HCT116 (cell line): ENCODE data around the gene HPCAL4. TPM values are rescaled to one million over a fixed set of nuclear protein-coding genes. Genes with fewer than 3 reads are reported as not detected.

Source experiments
- ATAC-seq: fragments of 200-7000 bp; cut with Tn5 transposase; 2 replicates; pipeline ENCODE4 v1.9.1; 2020; ENCODE audit warnings: mild to moderate bottlenecking, moderate library complexity
- BruUV-seq: library from RNA; stranded (reverse); fragments of 400-500 nt; replicated peaks from 2 replicates; lab custom pipeline; 2021; lab: Mats Ljungman, UMichigan
- CTCF ChIA-PET: fragments of 300-600 bp; sonication (Branson Sonifier 250); formaldehyde crosslinking; loops from one replicate; lab custom pipeline; 2021; ENCODE audit warnings: antibody characterized with exemption; lab: Charles Lee
- POLR2A ChIA-PET: fragments of 300-600, 350-600 bp; sonication (Branson Sonifier 250); formaldehyde crosslinking; loops from one replicate; lab custom pipeline; 2021; ENCODE audit warnings: antibody characterized with exemption; lab: Charles Lee
- RAD21 ChIA-PET, 2 experiments: fragments of 300-600 bp; sonication (Branson Sonifier 250); formaldehyde crosslinking; loops; one replicate each; lab custom pipeline; 2023; ENCODE audit warnings: low total read pairs in 2 of 2; ENCODE audit not compliant: uncharacterized antibody in 2 of 2, unreplicated experiment in 2 of 2, low non-redundant PET in 1 of 2; lab: Charles Lee
- DNase-seq: peaks from one replicate; pipeline ENCODE4 v3.0.0-alpha.2; 2010; ENCODE audit warnings: low read depth, low spot score
- H2AFZ ChIP-seq: fragments of 200-600 bp; shearing (Covaris generic), sonication (generic); 2 replicates; pipeline ENCODE4 v1.6.1; 2017; ENCODE audit warnings: low read depth, mixed run types, mixed read lengths, antibody characterized with exemption, low read length; ENCODE audit not compliant: poor library complexity, severe bottlenecking
- H3K27ac ChIP-seq: 2 replicates; pipeline ENCODE4 v1.5.1; 2012; ENCODE audit warnings: low read depth, low read length
- H3K27me3 ChIP-seq: fragments of 200-600 bp; sonication (generic); 2 replicates; pipeline ENCODE4 v1.6.1; 2016; ENCODE audit warnings: mixed run types, low read length, mixed read lengths; ENCODE audit not compliant: insufficient read depth
- H3K36me3 ChIP-seq, 2 experiments: fragments of 200-500 bp in 1 of 2; fragments of 200-600 bp in 1 of 2; sonication (Bioruptor generic) in 1 of 2; sonication (generic) in 1 of 2; 2 replicates each; pipeline versions ENCODE4 v1.5.1 to v1.6.1; 2014 to 2016; ENCODE audit warnings: low read length in 2 of 2, inconsistent platforms in 1 of 2, mixed read lengths in 1 of 2, mixed run types in 1 of 2; ENCODE audit not compliant: insufficient read depth in 2 of 2, control insufficient read depth in 1 of 2
- H3K4me1 ChIP-seq, 2 experiments: fragments of 200-600 bp in 1 of 2; sonication (generic) in 1 of 2; 2 replicates each; pipeline versions ENCODE4 v1.5.1 to v1.6.1; 2012 to 2017; ENCODE audit warnings: low read length in 2 of 2, inconsistent platforms in 1 of 2, mild to moderate bottlenecking in 1 of 2, mixed read lengths in 1 of 2, mixed run types in 1 of 2, moderate library complexity in 1 of 2; ENCODE audit not compliant: insufficient read depth in 2 of 2, control insufficient read depth in 1 of 2
- H3K4me2 ChIP-seq: fragments of 200-600 bp; sonication (generic); 2 replicates; pipeline ENCODE4 v1.6.1; 2017; ENCODE audit warnings: mixed run types, low read length, mixed read lengths
- H3K4me3 ChIP-seq, 2 experiments: fragments of 200-600 bp in 1 of 2; sonication (generic) in 1 of 2; replicated peaks in 1 of 2; 2 replicates each; pipeline ENCODE4 v1.5.1; 2011 to 2016; ENCODE audit warnings: low read length in 2 of 2, control low read depth in 1 of 2, low read depth in 1 of 2, mild to moderate bottlenecking in 1 of 2, mixed read lengths in 1 of 2, mixed run types in 1 of 2
- H3K79me2 ChIP-seq: fragments of 200-600 bp; sonication (generic); 2 replicates; pipeline ENCODE4 v1.6.1; 2017; ENCODE audit warnings: mild to moderate bottlenecking, mixed run types, low read length, moderate library complexity, mixed read lengths; ENCODE audit not compliant: insufficient read depth
- H3K9ac ChIP-seq: fragments of 200-600 bp; sonication (generic); 2 replicates; pipeline ENCODE4 v1.6.1; 2016; ENCODE audit warnings: low read length, mixed read lengths
- H3K9me2 ChIP-seq: fragments of 200-600 bp; sonication (generic), shearing (Covaris generic); 2 replicates; pipeline ENCODE4 v1.6.1; 2017; ENCODE audit warnings: mixed run types, mild to moderate bottlenecking, moderate library complexity; ENCODE audit not compliant: insufficient read depth
- H3K9me3 ChIP-seq, 2 experiments: fragments of 200-500 bp in 1 of 2; fragments of 200-600 bp in 1 of 2; sonication (Bioruptor generic) in 1 of 2; sonication (generic) in 1 of 2; 2 replicates each; pipeline ENCODE4 v1.6.1; 2014 to 2017; ENCODE audit warnings: low read length in 2 of 2, mixed read lengths in 2 of 2, inconsistent platforms in 1 of 2, low read depth in 1 of 2, mild to moderate bottlenecking in 1 of 2, mixed run types in 1 of 2, moderate library complexity in 1 of 2; ENCODE audit not compliant: control insufficient read depth in 1 of 2, insufficient read depth in 1 of 2
- H4K20me1 ChIP-seq: fragments of 200-600 bp; sonication (generic), shearing (Covaris generic); 2 replicates; pipeline ENCODE4 v1.6.1; 2017; ENCODE audit warnings: mixed run types, mild to moderate bottlenecking, moderate library complexity; ENCODE audit not compliant: insufficient read depth
- CBX3 ChIP-seq: IDR thresholded peaks from 2 replicates; pipeline ENCODE4 v1.6.1; 2012; ENCODE audit warnings: low read depth
- CTCF ChIP-seq, 3 experiments: fragments of 200-600 bp in 1 of 3; sonication (generic) in 1 of 3; IDR thresholded peaks in 2 of 3; conservative IDR thresholded peaks in 1 of 3; 2 replicates each; pipeline ENCODE4 v1.5.1; 2012 to 2017; ENCODE audit warnings: low read depth in 2 of 3, low read length in 2 of 3, antibody characterized with exemption in 1 of 3, borderline replicate concordance in 1 of 3, control low read depth in 1 of 3, mild to moderate bottlenecking in 1 of 3, mixed read lengths in 1 of 3, mixed run types in 1 of 3, moderate library complexity in 1 of 3; ENCODE audit not compliant: insufficient read depth in 1 of 3
- ELF1 ChIP-seq: IDR thresholded peaks from 2 replicates; pipeline ENCODE4 v1.6.1; 2012; ENCODE audit warnings: low read depth, borderline replicate concordance
- EZH2 ChIP-seq: fragments of 200-600 bp; sonication (generic); IDR thresholded peaks from 2 replicates; pipeline ENCODE4 v1.6.1; 2017; ENCODE audit warnings: antibody characterized with exemption, mixed run types
- FOSL1 ChIP-seq: IDR thresholded peaks from 2 replicates; pipeline ENCODE4 v1.6.1; 2012; ENCODE audit warnings: low read depth
- JUND ChIP-seq: IDR thresholded peaks from 2 replicates; pipeline ENCODE4 v1.6.1; 2012
- MAX ChIP-seq: IDR thresholded peaks from 2 replicates; pipeline ENCODE4 v1.6.1; 2012
- POLR2A ChIP-seq: IDR thresholded peaks from 2 replicates; pipeline ENCODE4 v1.7.0; 2011; ENCODE audit warnings: borderline replicate concordance; ENCODE audit not compliant: insufficient read depth, insufficient read length; ENCODE audit errors: extremely low read depth
- RAD21 ChIP-seq: IDR thresholded peaks from 2 replicates; pipeline ENCODE4 v1.6.1; 2012; ENCODE audit warnings: low read depth, mild to moderate bottlenecking
- REST ChIP-seq: IDR thresholded peaks from 2 replicates; pipeline ENCODE4 v1.6.1; 2012; ENCODE audit warnings: low read depth
- SRF ChIP-seq: IDR thresholded peaks from 2 replicates; pipeline ENCODE4 v1.6.1; 2012; ENCODE audit warnings: low read depth
- TCF7L2 ChIP-seq: IDR thresholded peaks from 2 replicates; pipeline ENCODE4 v1.7.0; 2011; ENCODE audit warnings: borderline replicate concordance, inconsistent platforms; ENCODE audit not compliant: insufficient read depth, insufficient read length; ENCODE audit errors: extremely low read depth
- ZNF274 ChIP-seq: fragments of 200-500 bp; sonication (Bioruptor generic); IDR thresholded peaks from 2 replicates; pipeline ENCODE4 v1.6.1; 2014; ENCODE audit warnings: mild to moderate bottlenecking, low read depth, low read length, inconsistent platforms
- intact Hi-C: fragments of 100-400 bp; cut with micrococcal nuclease; formaldehyde crosslinking; loops from 2 replicates; pipeline ENCODE4 v1.10.0; 2022
- total RNA-seq: library from RNA; stranded (reverse); gene quantifications from one replicate; pipeline ENCODE4 v1.2.1, GENCODE V29; 2021; ENCODE audit not compliant: unreplicated experiment

HPCAL4 gene
- total RNA-seq, 1 experiment from 2014 or later, result 5.2 TPM

GRCh38 chr1:39684313-39684664 lies 6.9 kb downstream of the HPCAL4 start:
- DNase-seq (no peak), ATAC-seq (no peak)
- H3K4me1 ChIP-seq, result peaks cover 0 to 8% of the 10 kb centered on the region in 2 experiments; a peak in 1 of 4 replicates
- TF ChIP-seq ZNF274 (no peak), EZH2 (no peak), FOSL1 (no peak), TCF7L2 (no peak), POLR2A (no peak), RAD21 (no peak), REST (no peak), JUND (no peak), ELF1 (no peak), CTCF (IDR thresholded peaks at IDR 0.05 in 2 of 3, conservative IDR thresholded peaks at IDR 0.05 in 1 of 3; ENCODE audit: borderline replicate concordance in 1 of 3, insufficient read depth in 1 of 3, low read depth in 2 of 3, low read length in 2 of 3) (no peak), MAX (no peak), SRF (no peak), CBX3 (no peak)
- TF ChIP-seq, all 23 proteins: peak for 0
- Histone ChIP-seq H3K27ac (no peak overlapping the region), H3K36me3 (no peaks in the 10 kb centered on the region), H3K9me3 (no peaks in the 10 kb centered on the region), H2AFZ (no peak overlapping the region), H3K4me3 (no peak overlapping the region), H3K79me2 (no peaks in the 10 kb centered on the region), H3K9me2 (no peaks in the 10 kb centered on the region), H3K9ac (no peak overlapping the region), H4K20me1 (no peaks in the 10 kb centered on the region), H3K27me3 (no peaks in the 10 kb centered on the region), H3K4me2 (no peak overlapping the region)
- BruUV-seq, result no TSS peak
- POLR2A ChIA-PET, result no interaction called here
- RAD21 ChIA-PET, result no interaction called here
- CTCF ChIA-PET, result no interaction called here
- intact Hi-C loops, result no loop called here
